Right lobe of liver (tissue), 6 donors: ENCODE data around the gene C19orf85. TPM values are rescaled to one million over a fixed set of nuclear protein-coding genes. Genes with fewer than 3 reads are reported as not detected.

Experiments used
- ATAC-seq, 4 donors: fragments of 200-7000 bp; cut with Tn5 transposase; one replicate each; pipeline ENCODE4 v1.9.1; 2020; ENCODE audit warnings: mild to moderate bottlenecking in 4 of 4, moderate library complexity in 4 of 4
- DNase-seq, 3 donors: peaks; one replicate each; pipeline ENCODE4 v3.0.0-alpha.2; 2020
- H3K27ac ChIP-seq, 3 donors: fragments of 200-600 bp; one replicate each; pipeline ENCODE4 v1.8.0; 2022
- H3K27me3 ChIP-seq, 2 donors: fragments of 200-600 bp; one replicate each; pipeline ENCODE4 v1.8.0; 2022
- H3K36me3 ChIP-seq, 4 donors: fragments of 200-600 bp; sonication (generic) in 1 of 4; one replicate each; pipeline versions ENCODE4 v1.5.1 to v1.8.0; 2017 to 2022; ENCODE audit warnings: control low read depth in 1 of 4
- H3K4me1 ChIP-seq, 4 donors: fragments of 200-600 bp; sonication (generic) in 1 of 4; one replicate each; pipeline versions ENCODE4 v1.5.1 to v1.8.0; 2017 to 2022; ENCODE audit warnings: control low read depth in 1 of 4
- H3K4me3 ChIP-seq, 3 donors: fragments of 200-600 bp; one replicate each; pipeline ENCODE4 v1.8.0; 2022
- H3K9me3 ChIP-seq, 4 donors: fragments of 200-600 bp; sonication (generic) in 1 of 4; one replicate each; pipeline versions ENCODE4 v1.5.1 to v1.8.0; 2017 to 2022; ENCODE audit warnings: control low read depth in 1 of 4
- CTCF ChIP-seq, 4 donors: fragments of 200-600 bp in 3 of 4; fragments of 450-650 bp in 1 of 4; IDR thresholded peaks; one replicate each; pipeline versions ENCODE4 v1.5.1 to v1.8.0; 2016 to 2022; ENCODE audit warnings: antibody characterized with exemption in 4 of 4, mild to moderate bottlenecking in 2 of 4
- POLR2A ChIP-seq: fragments of 450-650 bp; IDR thresholded peaks from one replicate; pipeline ENCODE4 v1.6.1; 2017; ENCODE audit warnings: antibody characterized with exemption, mild to moderate bottlenecking
- WGBS: methylation state at CpG from one replicate; pipeline ENCODE4 v1.1.6; 2018; ENCODE audit warnings: low coverage, low lambda C conversion rate; ENCODE audit not compliant: insufficient coverage; ENCODE audit errors: missing lambda C conversion rate; 5-methylcytosine and 5-hydroxymethylcytosine counted together
- intact Hi-C, 2 donors: fragments of 100-400 bp; cut with DNase I; formaldehyde crosslinking; loops; one replicate each; pipeline versions ENCODE4 v1.11.2 to v1.14.1; 2022
- total RNA-seq, 6 experiments: library from RNA; depleted of rRNA in 2 of 6; stranded (reverse); fragments of >200 nt in 2 of 6; fragmentation: NEBNext Ultra II Directional in 3 of 6; extraction: Animal tissue kit (Norgen Biotek cat#: 25700) in 3 of 6; gene quantifications; one replicate each; pipeline versions ENCODE4 v1.1.0 to v1.2.4, GENCODE V29; 2016 to 2023
- donor health status: DM: no; HTN: yes; CAD: no.
- donor health status: DM: no; HTN: no; CAD: no.
- donor health status: DM: no; HTN: no; CAD: no.
- donor health status: DM: no; HTN: yes; CAD: no.
- donor health status: DM: no; HTN: yes; CAD: no.

The C19orf85 gene
- total RNA-seq, 6 experiments from 2014 or later: not detected

- DNase-seq (no peak), ATAC-seq (no peak)
- no peak overlapping the region for H3K4me3 ChIP-seq
- H3K27ac ChIP-seq: no peak overlapping the region
- no peaks in the 10 kb centered on the region for H3K36me3 ChIP-seq
- H3K9me3 ChIP-seq: no peaks in the 10 kb centered on the region
- intact Hi-C loops: no loop called here
- TF ChIP-seq CTCF (IDR thresholded peaks at IDR 0.05) (no peak), POLR2A (no peak)
- no peaks in the 10 kb centered on the region for H3K4me1 ChIP-seq
- 73% methylated on average over 3 of the region's 4 CpGs for WGBS
- peaks cover 0 to 10% of the 10 kb centered on the region in 2 donors for H3K27me3 ChIP-seq
These were observed 29.5 kb downstream of the C19orf85 start for GRCh38 chr19:55435020-55435419.

GRCh38 chr19:55434356-55434919, 30.1 kb downstream of the C19orf85 start:
- H3K36me3 ChIP-seq: no peaks in the 10 kb centered on the region
- no peaks in the 10 kb centered on the region for H3K9me3 ChIP-seq
- no peak overlapping the region for H3K27ac ChIP-seq
- ATAC-seq (no peak), DNase-seq (no peak)
- H3K4me3 ChIP-seq: no peak overlapping the region
- peaks cover 0 to 10% of the 10 kb centered on the region in 2 donors for H3K27me3 ChIP-seq
- no peaks in the 10 kb centered on the region for H3K4me1 ChIP-seq
- TF ChIP-seq POLR2A (no peak), CTCF (IDR thresholded peaks at IDR 0.05) (no peak)
- WGBS: 62% methylated on average over 4 of the region's 4 CpGs
- intact Hi-C loops: no loop called here

GRCh38 chr19:55433292-55433691, 31.3 kb downstream of the C19orf85 start:
- no peaks in the 10 kb centered on the region for H3K36me3 ChIP-seq
- H3K4me1 ChIP-seq: no peaks in the 10 kb centered on the region
- ATAC-seq: no peak
- H3K9me3 ChIP-seq: no peaks in the 10 kb centered on the region
- no peak for DNase-seq
- H3K4me3 ChIP-seq: no peak overlapping the region
- intact Hi-C loops: no loop called here
- peaks cover 0 to 10% of the 10 kb centered on the region in 2 donors for H3K27me3 ChIP-seq
- TF ChIP-seq POLR2A (no peak), CTCF (IDR thresholded peaks at IDR 0.05) (no peak)
- no peak overlapping the region for H3K27ac ChIP-seq
- WGBS: no CpG with 5 or more reads among the region's 48 CpGs

DNA sequence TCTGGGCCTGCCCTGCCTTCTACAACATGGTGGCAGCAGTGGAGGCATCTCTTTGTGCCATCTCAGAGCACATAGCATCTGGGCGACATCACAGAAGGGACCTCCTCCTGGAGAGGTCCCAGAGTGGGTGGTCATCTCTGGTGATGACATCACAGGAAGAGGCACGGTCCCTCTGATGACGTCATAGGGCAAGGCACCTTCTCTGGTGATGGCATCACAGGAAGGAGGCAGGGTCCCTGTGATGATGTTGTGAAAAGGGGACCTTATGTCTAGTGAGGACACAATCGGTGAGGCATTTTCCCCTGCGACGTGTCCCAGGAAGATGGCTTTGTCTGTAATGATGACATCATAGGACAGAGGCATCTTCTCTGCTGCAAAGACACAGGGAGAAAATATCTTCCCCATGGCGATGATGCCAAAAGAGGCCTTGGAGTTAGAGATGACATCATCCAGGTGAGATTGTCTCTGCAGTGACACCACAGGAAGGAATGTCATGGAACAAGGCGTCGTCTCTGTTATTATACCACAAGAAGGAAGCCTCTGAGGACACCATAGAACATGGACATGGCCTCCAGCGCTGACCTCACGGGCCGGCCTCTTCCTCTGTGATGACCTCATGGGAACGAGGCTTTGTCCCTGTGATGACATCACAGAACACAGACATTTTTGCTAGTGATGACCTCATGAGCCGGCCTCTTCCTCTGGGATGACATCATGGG, 32.2 kb downstream of the C19orf85 start:
- WGBS: 61% methylated on average over 10 of the region's 14 CpGs
- Histone ChIP-seq H3K27me3 (peaks cover 0 to 10% of the 10 kb centered on the region in 2 donors), H3K9me3 (no peaks in the 10 kb centered on the region), H3K4me3 (no peak overlapping the region), H3K4me1 (no peaks in the 10 kb centered on the region), H3K36me3 (no peaks in the 10 kb centered on the region), H3K27ac (no peak overlapping the region)
- intact Hi-C loops: no loop called here
- DNase-seq (no peak), ATAC-seq (no peak)
- TF ChIP-seq POLR2A: no peak
- no peak for TF ChIP-seq CTCF (IDR thresholded peaks at IDR 0.05)
